GM12891 (cell line): ENCODE results near the gene HYAL4.

ENCODE experiments used
- POLR2A ChIP-seq: IDR thresholded peaks from 2 replicates; pipeline ENCODE4 v1.6.1; 2011; ENCODE audit warnings: low read depth, low read length, control low read depth
- POLR2AphosphoS5 ChIP-seq: IDR thresholded peaks from 2 replicates; pipeline ENCODE4 v1.6.1; 2011; ENCODE audit warnings: low read depth, low read length, control low read depth
- POU2F2 ChIP-seq: IDR thresholded peaks from 2 replicates; pipeline ENCODE4 v1.6.1; 2011; ENCODE audit warnings: low read depth, mild to moderate bottlenecking, control low read depth, low read length, moderate library complexity
- SPI1 ChIP-seq: IDR thresholded peaks from 2 replicates; pipeline ENCODE4 v1.6.1; 2011; ENCODE audit warnings: low read depth, low read length, control low read depth
- TAF1 ChIP-seq: IDR thresholded peaks from 2 replicates; pipeline ENCODE4 v1.6.1; 2011; ENCODE audit warnings: low read depth, low read length, control low read depth

GRCh38 chr7:123860848-123861247, 15.9 kb downstream of the HYAL4 start:
- TF ChIP-seq POLR2A, result no peak
- no peak for TF ChIP-seq TAF1
- TF ChIP-seq POLR2AphosphoS5, result no peak
- no peak for TF ChIP-seq SPI1
- no peak for TF ChIP-seq POU2F2
